HL-60 (cell line): ENCODE data around the gene SPATA16.

Source experiments
- DNase-seq, 2 experiments: peaks; one replicate each; pipeline ENCODE4 v3.0.0-alpha.2; 2010 to 2020; ENCODE audit warnings: low read depth in 1 of 2, low spot score in 1 of 2
- H3K27ac ChIP-seq: fragments of 250-450 bp; sonication (Bioruptor Pico); replicated peaks from 2 replicates; pipeline ENCODE4 v1.5.1; 2020; ENCODE audit warnings: mild to moderate bottlenecking, moderate library complexity
- H3K27me3 ChIP-seq: fragments of 250-450 bp; sonication (Bioruptor Pico); 2 replicates; pipeline ENCODE4 v1.5.1; 2021; ENCODE audit warnings: mild to moderate bottlenecking, moderate library complexity; ENCODE audit not compliant: insufficient read depth, poor library complexity, severe bottlenecking
- H3K4me3 ChIP-seq: replicated peaks from 2 replicates; pipeline ENCODE4 v1.5.1; 2011; ENCODE audit warnings: mild to moderate bottlenecking, control low read depth, low read length; ENCODE audit not compliant: insufficient read depth
- GABPA ChIP-seq: IDR thresholded peaks from 2 replicates; pipeline ENCODE4 v1.6.1; 2012; ENCODE audit warnings: low read depth
- POLR2AphosphoS5 ChIP-seq: IDR thresholded peaks from 2 replicates; pipeline ENCODE4 v1.6.1; 2012; ENCODE audit warnings: low read depth
- REST ChIP-seq: IDR thresholded peaks from 2 replicates; pipeline ENCODE4 v1.6.1; 2012; ENCODE audit warnings: low read depth; ENCODE audit not compliant: insufficient replicate concordance
- SPI1 ChIP-seq: IDR thresholded peaks from 2 replicates; pipeline ENCODE4 v1.6.1; 2012; ENCODE audit warnings: low read depth, mild to moderate bottlenecking, borderline replicate concordance
- TF ChIP-seq, protein P1 (sequence below): IDR thresholded peaks from one replicate; pipeline ENCODE4 v1.5.1; 2011; ENCODE audit warnings: low read length, control low read depth, inconsistent platforms; ENCODE audit not compliant: insufficient read depth

The SPATA16 gene

GRCh38 chr3:172915911-172916514, 225.0 kb downstream of the SPATA16 start:
- no peak for DNase-seq
- H3K27ac ChIP-seq, result no peak overlapping the region
- H3K27me3 ChIP-seq, result peaks cover 14% of the 10 kb centered on the region
- no peak for TF ChIP-seq REST
- no peak for TF ChIP-seq SPI1
- H3K4me3 ChIP-seq, result no peak overlapping the region

- DNase-seq, result no peak
- TF ChIP-seq GABPA, result no peak
- no peak for TF ChIP-seq SPI1
- no peak for TF ChIP-seq REST
- TF ChIP-seq, protein P1, sequence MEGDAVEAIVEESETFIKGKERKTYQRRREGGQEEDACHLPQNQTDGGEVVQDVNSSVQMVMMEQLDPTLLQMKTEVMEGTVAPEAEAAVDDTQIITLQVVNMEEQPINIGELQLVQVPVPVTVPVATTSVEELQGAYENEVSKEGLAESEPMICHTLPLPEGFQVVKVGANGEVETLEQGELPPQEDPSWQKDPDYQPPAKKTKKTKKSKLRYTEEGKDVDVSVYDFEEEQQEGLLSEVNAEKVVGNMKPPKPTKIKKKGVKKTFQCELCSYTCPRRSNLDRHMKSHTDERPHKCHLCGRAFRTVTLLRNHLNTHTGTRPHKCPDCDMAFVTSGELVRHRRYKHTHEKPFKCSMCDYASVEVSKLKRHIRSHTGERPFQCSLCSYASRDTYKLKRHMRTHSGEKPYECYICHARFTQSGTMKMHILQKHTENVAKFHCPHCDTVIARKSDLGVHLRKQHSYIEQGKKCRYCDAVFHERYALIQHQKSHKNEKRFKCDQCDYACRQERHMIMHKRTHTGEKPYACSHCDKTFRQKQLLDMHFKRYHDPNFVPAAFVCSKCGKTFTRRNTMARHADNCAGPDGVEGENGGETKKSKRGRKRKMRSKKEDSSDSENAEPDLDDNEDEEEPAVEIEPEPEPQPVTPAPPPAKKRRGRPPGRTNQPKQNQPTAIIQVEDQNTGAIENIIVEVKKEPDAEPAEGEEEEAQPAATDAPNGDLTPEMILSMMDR, result no peak
- no peak for TF ChIP-seq POLR2AphosphoS5
- Histone ChIP-seq H3K27ac (no peak overlapping the region), H3K27me3 (peaks cover 14% of the 10 kb centered on the region), H3K4me3 (no peak overlapping the region)
Observed at GRCh38 chr3:172914854-172915253, 226.2 kb downstream of the SPATA16 start.

DNA sequence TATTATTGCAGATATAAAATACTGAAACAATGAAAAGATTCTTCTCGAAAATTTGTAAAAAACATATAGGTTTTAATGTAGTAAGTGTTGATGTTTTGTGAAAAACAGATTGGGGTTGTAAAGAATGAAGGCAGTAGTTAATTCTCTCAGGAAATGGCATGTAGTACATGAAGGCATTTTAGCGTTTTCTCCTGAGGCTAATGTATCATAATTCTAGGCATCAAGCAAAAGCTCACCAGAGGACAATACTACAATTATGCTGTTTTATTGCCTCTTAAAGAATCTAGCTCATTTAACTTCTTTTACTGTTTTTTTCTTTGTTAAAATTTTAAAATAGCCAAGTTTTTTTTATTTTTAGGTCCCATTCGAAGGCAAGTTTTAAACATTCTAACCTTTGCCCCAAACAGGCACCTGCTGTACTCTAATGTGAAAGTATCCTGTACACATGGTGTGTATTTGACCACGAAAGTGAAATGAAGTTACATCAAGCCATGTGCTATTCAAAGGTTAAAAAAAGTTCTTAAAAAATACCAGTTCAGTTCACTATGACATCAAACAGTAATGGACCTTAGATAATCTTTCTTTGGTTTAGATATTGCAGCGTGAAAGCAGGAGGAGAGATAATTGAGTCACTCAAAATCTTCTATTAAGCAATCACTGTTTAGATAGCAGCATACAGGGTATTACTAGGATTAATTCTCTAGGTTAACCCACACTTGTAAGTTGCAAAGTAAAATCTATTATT, 227.0 kb downstream of the SPATA16 start:
- no peak for DNase-seq
- no peak overlapping the region for H3K4me3 ChIP-seq
- peaks cover 14% of the 10 kb centered on the region for H3K27me3 ChIP-seq
- H3K27ac ChIP-seq, result no peak overlapping the region
- TF ChIP-seq GABPA (no peak), POLR2AphosphoS5 (no peak), SPI1 (no peak), REST (no peak)
- TF ChIP-seq, protein P1, result no peak
